Stimulated activated effector memory CD8-positive, alpha-beta T cell treated with anti-CD3 and anti-CD28 coated beads, Interleukin-12 subunit alpha, Interleukin-12 subunit beta, amount 100 ng/mL, for 72 hours (primary cell): ENCODE data around the gene FAM200B.

ENCODE experiments used
- ATAC-seq: fragments of 150-1000 bp; cut with Tn5 transposase; 2 replicates; pipeline ENCODE4 v1.10.0; 2021
- DNase-seq, 2 donors: peaks; one replicate each; pipeline ENCODE4 v3.0.0; 2021 to 2022; ENCODE audit warnings: low spot score in 2 of 2
- H3K27ac Mint-ChIP-seq: one replicate; pipeline ENCODE4 v1.8.0; 2022; ENCODE audit warnings: mild to moderate bottlenecking, mixed read lengths
- H3K36me3 Mint-ChIP-seq: one replicate; pipeline ENCODE4 v1.8.0; 2022; ENCODE audit warnings: mild to moderate bottlenecking, mixed read lengths
- H3K4me1 Mint-ChIP-seq: one replicate; pipeline ENCODE4 v1.8.0; 2022; ENCODE audit warnings: mixed read lengths
- H3K4me3 Mint-ChIP-seq: one replicate; pipeline ENCODE4 v1.8.0; 2022; ENCODE audit warnings: mild to moderate bottlenecking, mixed read lengths
- H3K9me3 Mint-ChIP-seq: one replicate; pipeline ENCODE4 v1.8.0; 2022; ENCODE audit warnings: mixed read lengths

The FAM200B gene

GRCh38 chr4:15704129-15704528 is 22.5 kb downstream of the FAM200B start:
- H3K9me3 Mint-ChIP-seq: no peaks in the 10 kb centered on the region
- peak overlapping the region; percentile 75 for H3K4me3 Mint-ChIP-seq
- H3K4me1 Mint-ChIP-seq: peaks cover 19% of the 10 kb centered on the region
- DNase-seq: no peak
- H3K27ac Mint-ChIP-seq: no peak overlapping the region
- no peak for ATAC-seq
- H3K36me3 Mint-ChIP-seq: no peaks in the 10 kb centered on the region

- Mint-ChIP-seq H3K9me3 (no peaks in the 10 kb centered on the region), H3K36me3 (no peaks in the 10 kb centered on the region), H3K4me1 (peaks cover 19% of the 10 kb centered on the region), H3K4me3 (no peak overlapping the region), H3K27ac (no peak overlapping the region)
- no peak for ATAC-seq
- DNase-seq: no peak
Observed at GRCh38 chr4:15706646-15707362, 25.2 kb downstream of the FAM200B start.

GRCh38 chr4:15707363-15707715 is 25.7 kb downstream of the FAM200B start:
- Mint-ChIP-seq H3K9me3 (no peaks in the 10 kb centered on the region), H3K4me1 (peaks cover 19% of the 10 kb centered on the region), H3K27ac (no peak overlapping the region), H3K4me3 (no peak overlapping the region), H3K36me3 (no peaks in the 10 kb centered on the region)
- no peak for DNase-seq
- ATAC-seq: no peak

- no peak for DNase-seq
- H3K4me1 Mint-ChIP-seq: no peaks in the 10 kb centered on the region
- ATAC-seq: peak; percentile 71
- no peaks in the 10 kb centered on the region for H3K9me3 Mint-ChIP-seq
- H3K36me3 Mint-ChIP-seq: no peaks in the 10 kb centered on the region
- H3K4me3 Mint-ChIP-seq: no peak overlapping the region
- H3K27ac Mint-ChIP-seq: no peak overlapping the region
Observed at GRCh38 chr4:15711762-15712161, 30.1 kb downstream of the FAM200B start.

GRCh38 chr4:15712214-15712613 is 30.6 kb downstream of the FAM200B start:
- H3K36me3 Mint-ChIP-seq: no peaks in the 10 kb centered on the region
- ATAC-seq: no peak
- H3K27ac Mint-ChIP-seq: no peak overlapping the region
- no peak for DNase-seq
- H3K4me3 Mint-ChIP-seq: no peak overlapping the region
- no peaks in the 10 kb centered on the region for H3K4me1 Mint-ChIP-seq
- H3K9me3 Mint-ChIP-seq: no peaks in the 10 kb centered on the region

GRCh38 chr4:15714141-15714540 is 32.5 kb downstream of the FAM200B start:
- ATAC-seq (no peak), DNase-seq (no peak)
- no peak overlapping the region for H3K4me3 Mint-ChIP-seq
- no peaks in the 10 kb centered on the region for H3K4me1 Mint-ChIP-seq
- no peaks in the 10 kb centered on the region for H3K36me3 Mint-ChIP-seq
- no peak overlapping the region for H3K27ac Mint-ChIP-seq
- H3K9me3 Mint-ChIP-seq: no peaks in the 10 kb centered on the region

- Mint-ChIP-seq H3K36me3 (no peaks in the 10 kb centered on the region), H3K4me1 (no peaks in the 10 kb centered on the region), H3K4me3 (no peak overlapping the region), H3K9me3 (no peaks in the 10 kb centered on the region), H3K27ac (no peak overlapping the region)
- ATAC-seq (no peak), DNase-seq (no peak)
Observed at GRCh38 chr4:15714646-15715435, 33.2 kb downstream of the FAM200B start.

- Mint-ChIP-seq H3K9me3 (no peaks in the 10 kb centered on the region), H3K4me3 (no peak overlapping the region)
- ATAC-seq: no peak
Observed at GRCh38 chr4:15716115-15716514, 34.5 kb downstream of the FAM200B start.

GRCh38 chr4:15717086-15717485 is 35.5 kb downstream of the FAM200B start:
- no peak overlapping the region for H3K4me3 Mint-ChIP-seq
- DNase-seq (no peak), ATAC-seq (no peak)
- H3K9me3 Mint-ChIP-seq: no peaks in the 10 kb centered on the region
- H3K27ac Mint-ChIP-seq: no peak overlapping the region
- no peaks in the 10 kb centered on the region for H3K36me3 Mint-ChIP-seq
- H3K4me1 Mint-ChIP-seq: no peaks in the 10 kb centered on the region

More at GRCh38 chr4:15716115-15716514, 34.5 kb downstream of the FAM200B start:
- Mint-ChIP-seq H3K4me1 (no peaks in the 10 kb centered on the region), H3K36me3 (no peaks in the 10 kb centered on the region), H3K27ac (no peak overlapping the region)
- no peak for DNase-seq

GRCh38 chr4:15717657-15718416 is 36.2 kb downstream of the FAM200B start:
- Mint-ChIP-seq H3K36me3 (no peaks in the 10 kb centered on the region), H3K4me1 (no peaks in the 10 kb centered on the region), H3K9me3 (no peaks in the 10 kb centered on the region), H3K4me3 (no peak overlapping the region), H3K27ac (no peak overlapping the region)
- no peak for DNase-seq
- ATAC-seq: no peak

- Mint-ChIP-seq H3K4me1 (no peaks in the 10 kb centered on the region), H3K36me3 (no peaks in the 10 kb centered on the region), H3K4me3 (no peak overlapping the region), H3K9me3 (no peaks in the 10 kb centered on the region), H3K27ac (no peak overlapping the region)
- DNase-seq (no peak), ATAC-seq (no peak)
Observed at GRCh38 chr4:15718465-15718864, 36.8 kb downstream of the FAM200B start.

- no peaks in the 10 kb centered on the region for H3K4me1 Mint-ChIP-seq
- no peaks in the 10 kb centered on the region for H3K36me3 Mint-ChIP-seq
- DNase-seq: no peak
- no peak overlapping the region for H3K4me3 Mint-ChIP-seq
- H3K9me3 Mint-ChIP-seq: no peaks in the 10 kb centered on the region
- ATAC-seq: no peak
- no peak overlapping the region for H3K27ac Mint-ChIP-seq
Observed at GRCh38 chr4:15718959-15719358, 37.3 kb downstream of the FAM200B start.

GRCh38 chr4:15719506-15719905 is 37.9 kb downstream of the FAM200B start:
- Mint-ChIP-seq H3K4me1 (no peaks in the 10 kb centered on the region), H3K9me3 (no peaks in the 10 kb centered on the region), H3K4me3 (no peak overlapping the region), H3K27ac (no peak overlapping the region), H3K36me3 (no peaks in the 10 kb centered on the region)
- ATAC-seq: no peak
- DNase-seq: no peak

- no peak overlapping the region for H3K27ac Mint-ChIP-seq
Observed at GRCh38 chr4:15720851-15721250, 39.2 kb downstream of the FAM200B start.

GRCh38 chr4:15725608-15726007 is 44.0 kb downstream of the FAM200B start:
- Mint-ChIP-seq H3K27ac (no peak overlapping the region), H3K4me1 (peaks cover 5% of the 10 kb centered on the region), H3K4me3 (no peak overlapping the region), H3K36me3 (no peaks in the 10 kb centered on the region), H3K9me3 (no peaks in the 10 kb centered on the region)
- DNase-seq (no peak), ATAC-seq (no peak)

More at GRCh38 chr4:15720851-15721250, 39.2 kb downstream of the FAM200B start:
- Mint-ChIP-seq H3K36me3 (no peaks in the 10 kb centered on the region), H3K9me3 (no peaks in the 10 kb centered on the region), H3K4me1 (peaks cover 5% of the 10 kb centered on the region), H3K4me3 (no peak overlapping the region)
- ATAC-seq (no peak), DNase-seq (no peak)
